GM12864 (cell line): ENCODE measurements around the gene ZSWIM1.

Experiments
- DNase-seq: peaks from one replicate; pipeline ENCODE4 v3.0.0-alpha.2; 2011; ENCODE audit warnings: low read depth
- H3K4me3 ChIP-seq: 2 replicates; pipeline ENCODE4 v1.5.1; 2011; ENCODE audit warnings: mild to moderate bottlenecking, low read depth, low read length, control low read depth
- CTCF ChIP-seq: IDR thresholded peaks from 2 replicates; pipeline ENCODE4 v1.5.1; 2011; ENCODE audit warnings: low read depth, mild to moderate bottlenecking, moderate library complexity, low read length, control low read depth, inconsistent platforms; ENCODE audit errors: missing control alignments

Gene ZSWIM1

GRCh38 chr20:45835825-45836224, 45.2 kb upstream of the ZSWIM1 start:
- no peak overlapping the region for H3K4me3 ChIP-seq
- no peak for DNase-seq
- no peak for TF ChIP-seq CTCF

- DNase-seq, result no peak
- no peak overlapping the region for H3K4me3 ChIP-seq
- TF ChIP-seq CTCF, result no peak
Observed at GRCh38 chr20:45836841-45837240, 44.2 kb upstream of the ZSWIM1 start.

- no peak for DNase-seq
- H3K4me3 ChIP-seq, result no peak overlapping the region
- no peak for TF ChIP-seq CTCF
Observed at GRCh38 chr20:45840700-45841198, 40.3 kb upstream of the ZSWIM1 start.

GRCh38 chr20:45841407-45842129, 39.5 kb upstream of the ZSWIM1 start:
- no peak for TF ChIP-seq CTCF
- no peak overlapping the region for H3K4me3 ChIP-seq
- no peak for DNase-seq

- no peak overlapping the region for H3K4me3 ChIP-seq
- no peak for TF ChIP-seq CTCF
- DNase-seq, result peak; percentile 31
Observed at GRCh38 chr20:45842169-45842812, 38.7 kb upstream of the ZSWIM1 start.

- no peak overlapping the region for H3K4me3 ChIP-seq
- no peak for DNase-seq
- no peak for TF ChIP-seq CTCF
Observed at GRCh38 chr20:45843506-45843905, 37.5 kb upstream of the ZSWIM1 start.
